A673 (cell line): ENCODE measurements around the gene DUSP3.

Experiments
- CTCF ChIP-seq: fragments of 300-800, 200-600 bp; sonication (generic); conservative IDR thresholded peaks from 2 replicates; pipeline ENCODE4 v1.5.1; 2017; ENCODE audit warnings: low read depth, mild to moderate bottlenecking, antibody characterized with exemption, low read length, moderate library complexity, mixed read lengths
- EZH2 ChIP-seq: fragments of 200-600 bp; sonication (generic); IDR thresholded peaks from 2 replicates; pipeline ENCODE4 v1.6.1; 2017; ENCODE audit warnings: borderline replicate concordance, low read depth, mild to moderate bottlenecking, mixed read lengths, antibody characterized with exemption, low read length; ENCODE audit not compliant: poor library complexity, severe bottlenecking

DNA sequence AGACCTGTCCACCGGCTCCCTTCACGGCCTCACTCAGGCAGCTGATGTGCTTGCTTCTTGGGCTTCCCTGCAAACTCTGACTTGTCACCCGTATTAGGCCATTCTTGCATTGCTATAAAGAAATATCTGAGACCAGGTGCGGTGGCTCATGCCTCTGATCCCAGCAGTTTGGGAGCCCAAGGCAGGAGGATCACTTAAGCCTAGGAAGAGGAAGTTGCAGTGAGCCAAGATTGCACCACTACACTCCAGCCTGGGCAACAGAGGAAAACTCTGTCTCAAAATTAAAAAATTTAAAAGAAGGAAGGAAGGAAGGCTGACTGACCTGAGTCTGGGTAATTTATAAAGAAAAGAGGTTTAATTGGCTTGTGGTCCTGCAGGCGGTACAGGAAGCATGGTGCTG lies 37.1 kb downstream of the DUSP3 start:
- TF ChIP-seq CTCF (no peak), EZH2 (no peak)
